GM10266 (cell line): Measurements from ENCODE around the gene PATL2.
A peak's percentile ranks its signal among the peaks of the same experiment; 100 is the strongest.
"Not testable (repeated sequence)": the region's sequence is repeated elsewhere in the genome, so short reads cannot be mapped to it uniquely, and the experiment has no call there.

Experiments used
- DNase-seq: peaks from one replicate; pipeline ENCODE4 v3.0.0; 2012; ENCODE audit errors: extremely low spot score
- TF ChIP-seq, protein P1 (sequence below): IDR thresholded peaks from 2 replicates; pipeline ENCODE4 v1.5.1; 2012; ENCODE audit warnings: mild to moderate bottlenecking, low read depth; ENCODE audit not compliant: control insufficient read depth, insufficient read depth; ENCODE audit errors: missing control alignments

The PATL2 gene

DNA sequence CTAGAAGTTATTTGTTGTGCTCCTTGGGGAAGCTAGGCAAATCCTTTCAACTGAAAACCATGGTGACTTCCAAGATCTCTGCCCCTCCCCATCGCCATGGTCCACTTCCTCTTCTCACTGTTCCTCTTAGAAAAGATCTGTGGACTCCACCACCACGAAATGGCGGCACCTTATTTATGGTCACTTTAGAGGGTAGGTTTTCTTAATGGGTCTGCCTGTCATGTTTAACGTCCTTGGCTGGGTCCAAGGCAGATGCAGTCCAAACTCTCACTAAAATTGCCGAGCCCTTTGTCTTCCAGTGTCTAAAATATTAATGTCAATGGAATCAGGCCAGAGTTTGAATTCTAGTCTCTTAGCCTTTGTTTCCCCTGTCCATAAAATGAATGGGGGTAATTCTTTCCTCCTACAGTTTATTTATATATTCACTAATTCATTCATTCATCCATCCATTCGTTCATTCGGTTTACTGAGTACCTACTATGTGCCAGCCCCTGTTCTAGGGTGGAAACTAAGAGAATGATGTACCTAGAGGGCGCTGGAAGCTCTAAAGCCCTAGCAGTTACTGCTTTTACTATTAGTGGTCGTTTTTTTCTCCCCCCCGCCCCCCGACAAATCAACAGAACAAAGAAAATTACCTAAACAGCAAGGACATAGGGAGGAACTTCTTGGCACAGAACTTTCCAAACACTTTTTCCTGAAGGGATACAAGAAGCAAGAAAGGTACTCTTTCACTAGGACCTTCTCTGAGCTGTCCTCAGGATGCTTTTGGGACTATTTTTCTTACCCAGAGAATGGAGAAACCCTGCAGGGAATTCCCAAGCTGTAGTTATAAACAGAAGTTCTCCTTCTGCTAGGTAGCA is 657 bp downstream of the PATL2 start:
- DNase-seq = peak; percentile 44
- TF ChIP-seq, protein P1, sequence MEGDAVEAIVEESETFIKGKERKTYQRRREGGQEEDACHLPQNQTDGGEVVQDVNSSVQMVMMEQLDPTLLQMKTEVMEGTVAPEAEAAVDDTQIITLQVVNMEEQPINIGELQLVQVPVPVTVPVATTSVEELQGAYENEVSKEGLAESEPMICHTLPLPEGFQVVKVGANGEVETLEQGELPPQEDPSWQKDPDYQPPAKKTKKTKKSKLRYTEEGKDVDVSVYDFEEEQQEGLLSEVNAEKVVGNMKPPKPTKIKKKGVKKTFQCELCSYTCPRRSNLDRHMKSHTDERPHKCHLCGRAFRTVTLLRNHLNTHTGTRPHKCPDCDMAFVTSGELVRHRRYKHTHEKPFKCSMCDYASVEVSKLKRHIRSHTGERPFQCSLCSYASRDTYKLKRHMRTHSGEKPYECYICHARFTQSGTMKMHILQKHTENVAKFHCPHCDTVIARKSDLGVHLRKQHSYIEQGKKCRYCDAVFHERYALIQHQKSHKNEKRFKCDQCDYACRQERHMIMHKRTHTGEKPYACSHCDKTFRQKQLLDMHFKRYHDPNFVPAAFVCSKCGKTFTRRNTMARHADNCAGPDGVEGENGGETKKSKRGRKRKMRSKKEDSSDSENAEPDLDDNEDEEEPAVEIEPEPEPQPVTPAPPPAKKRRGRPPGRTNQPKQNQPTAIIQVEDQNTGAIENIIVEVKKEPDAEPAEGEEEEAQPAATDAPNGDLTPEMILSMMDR = peak; percentile 72

DNA sequence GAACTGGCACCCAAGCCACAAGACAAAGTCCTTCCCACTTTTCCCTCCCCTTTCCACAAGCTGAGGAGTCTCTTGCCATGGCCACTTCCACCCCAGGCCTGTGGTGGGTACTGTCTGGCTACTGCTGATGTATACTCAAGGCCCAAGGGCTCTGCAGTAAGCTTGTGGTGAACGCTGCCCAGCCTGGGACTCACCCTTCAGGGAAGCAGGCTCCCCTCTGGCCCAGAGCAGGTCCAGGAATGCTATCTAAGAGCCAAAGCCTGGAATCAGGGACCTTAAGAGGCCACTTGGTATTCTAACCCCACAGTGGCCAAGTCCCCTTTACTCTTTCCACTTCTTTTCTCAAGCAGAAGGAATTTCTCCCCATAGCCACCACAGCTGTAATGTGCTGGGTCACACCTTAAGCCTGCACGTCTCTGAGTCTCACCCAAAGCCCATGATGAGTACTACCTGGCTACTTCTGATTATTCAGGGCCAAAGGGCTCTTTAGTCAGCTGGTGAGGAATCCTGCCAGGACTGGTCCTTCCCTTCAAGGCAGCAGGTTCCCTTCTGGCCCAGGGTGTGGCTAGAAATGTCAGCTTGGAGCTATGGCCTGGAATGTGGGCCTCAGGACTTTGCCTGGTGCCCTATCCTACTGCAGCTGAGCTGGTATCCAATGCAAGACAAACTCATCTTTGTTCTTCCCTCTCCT is 4.0 kb downstream of the PATL2 start:
- no peak for DNase-seq
- TF ChIP-seq, protein P1 = no peak

DNA sequence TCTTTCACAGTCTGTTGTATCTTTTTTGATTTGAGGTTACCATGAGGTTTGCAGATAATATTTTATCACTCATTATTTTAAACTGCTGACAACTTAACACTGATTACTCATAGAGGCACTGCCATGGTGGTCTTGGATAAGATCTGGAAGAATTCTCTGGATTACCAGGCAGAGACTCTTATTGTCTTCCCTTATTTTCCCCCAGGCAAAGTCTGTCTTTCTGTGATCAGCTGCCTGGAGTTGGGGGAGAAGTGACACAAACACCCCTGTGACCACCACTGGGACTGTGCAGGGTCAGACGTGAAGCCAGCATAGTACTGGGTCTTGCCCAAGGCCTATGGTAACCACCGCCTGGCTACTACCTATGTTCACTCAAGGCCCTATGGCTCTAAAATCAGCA is 4.7 kb downstream of the PATL2 start:
- TF ChIP-seq, protein P1 = no peak

DNA sequence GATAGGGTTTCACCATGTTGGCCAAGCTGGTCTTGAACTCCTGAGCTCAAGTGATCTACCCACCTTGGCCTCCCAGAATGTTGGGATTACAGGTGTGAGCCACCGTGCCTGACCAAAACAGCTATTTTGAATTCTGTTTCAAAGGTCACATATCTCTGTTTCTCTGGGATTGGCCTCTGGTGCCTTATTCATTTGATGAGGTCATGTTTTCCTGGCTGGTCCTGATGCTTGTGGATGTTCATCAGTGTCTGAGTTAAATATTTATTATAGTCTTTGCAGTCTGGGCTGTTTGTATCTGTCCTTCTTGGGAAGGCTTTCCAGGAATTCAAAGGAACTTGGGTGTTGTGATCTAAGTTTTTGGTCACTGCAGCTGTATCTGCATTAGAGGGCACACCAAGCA is 5.1 kb downstream of the PATL2 start:
- TF ChIP-seq, protein P1 = no peak
- DNase-seq = no peak

More for the DNA sequence above, 4.7 kb downstream of the PATL2 start:
- DNase-seq = no peak

DNA sequence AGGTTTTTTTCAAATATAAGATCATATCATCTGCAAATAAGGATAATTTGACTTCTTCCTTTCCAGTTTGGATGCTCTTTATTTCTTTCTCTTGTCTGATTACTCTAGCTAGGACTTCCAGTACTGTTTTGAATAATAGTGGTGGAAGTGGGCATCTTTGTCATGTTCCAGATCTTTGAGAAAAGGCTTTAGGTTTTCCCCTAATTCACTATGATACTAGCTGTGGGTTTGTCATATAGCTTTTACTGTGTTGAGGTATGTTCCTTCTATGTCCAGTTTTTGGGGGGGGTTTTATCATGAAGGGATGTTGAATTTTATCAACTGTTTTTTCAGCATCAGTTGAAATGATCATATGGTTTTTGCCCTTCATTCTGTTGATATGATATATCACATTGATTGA is 10.4 kb downstream of the PATL2 start:
- not testable (repeated sequence) for DNase-seq

DNA sequence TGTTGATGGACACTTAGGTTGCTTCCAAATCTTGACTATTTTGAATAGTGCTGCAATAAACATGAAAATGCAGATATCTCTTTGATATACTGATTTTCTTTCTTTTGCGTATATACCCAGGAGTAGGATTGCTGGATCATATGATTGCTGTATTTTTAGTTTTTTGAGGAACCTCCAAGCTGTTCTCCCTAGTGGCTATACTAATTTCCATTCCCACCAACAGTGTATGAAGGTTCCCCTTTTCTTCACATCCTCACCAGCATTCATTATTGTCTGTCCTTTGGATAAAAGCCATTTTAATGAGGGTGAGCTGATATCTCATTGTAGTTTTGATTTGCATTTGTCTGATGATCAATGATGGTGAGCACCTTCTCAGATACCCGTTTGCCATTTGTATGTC is 12.5 kb downstream of the PATL2 start:
- DNase-seq = no peak
- TF ChIP-seq, protein P1 = no peak

DNA sequence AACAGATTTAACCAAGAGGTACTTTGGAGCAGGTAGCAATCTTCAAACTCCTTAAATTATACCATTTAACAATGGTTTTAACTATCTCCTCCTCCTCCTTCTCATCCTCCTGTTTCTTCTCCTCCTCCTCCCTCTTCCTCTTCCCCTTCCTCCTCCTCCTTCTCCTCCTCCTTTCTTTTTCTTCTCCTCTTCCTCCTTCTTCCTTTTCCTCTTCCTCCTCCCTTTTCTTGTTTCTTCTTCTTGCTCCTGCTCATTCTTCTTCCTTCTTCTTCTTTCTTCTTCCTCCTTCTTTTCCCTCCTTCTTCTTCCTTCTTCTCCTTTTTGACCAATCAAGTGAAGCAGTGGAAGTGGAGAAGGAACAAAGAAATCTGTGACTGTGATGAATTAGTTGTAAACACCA is 14.1 kb downstream of the PATL2 start:
- TF ChIP-seq, protein P1 = no peak
- DNase-seq = no peak

DNA sequence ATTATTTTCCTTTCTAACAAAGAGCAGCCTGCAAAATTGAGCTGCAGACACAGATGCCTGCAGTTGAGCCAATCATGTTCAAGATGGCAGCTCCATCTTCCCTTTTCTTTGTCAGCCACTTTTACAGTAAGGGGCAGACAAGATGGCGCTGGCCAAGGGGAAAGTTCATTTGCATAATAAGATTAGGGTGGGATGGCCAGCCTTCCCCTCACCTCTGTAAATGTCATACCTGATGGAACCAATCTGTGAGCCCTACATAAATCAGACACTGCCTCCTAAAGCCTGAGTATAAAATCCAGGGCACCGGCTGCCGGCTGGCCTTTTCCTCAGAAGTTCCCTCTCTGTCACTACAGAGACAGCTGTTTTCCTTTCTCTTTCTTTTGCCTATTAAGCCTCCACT is 15.8 kb downstream of the PATL2 start:
- DNase-seq = no peak
- TF ChIP-seq, protein P1 = no peak
